ENCODE measurements around the gene SUCLG1.

The SUCLG1 gene

DNA sequence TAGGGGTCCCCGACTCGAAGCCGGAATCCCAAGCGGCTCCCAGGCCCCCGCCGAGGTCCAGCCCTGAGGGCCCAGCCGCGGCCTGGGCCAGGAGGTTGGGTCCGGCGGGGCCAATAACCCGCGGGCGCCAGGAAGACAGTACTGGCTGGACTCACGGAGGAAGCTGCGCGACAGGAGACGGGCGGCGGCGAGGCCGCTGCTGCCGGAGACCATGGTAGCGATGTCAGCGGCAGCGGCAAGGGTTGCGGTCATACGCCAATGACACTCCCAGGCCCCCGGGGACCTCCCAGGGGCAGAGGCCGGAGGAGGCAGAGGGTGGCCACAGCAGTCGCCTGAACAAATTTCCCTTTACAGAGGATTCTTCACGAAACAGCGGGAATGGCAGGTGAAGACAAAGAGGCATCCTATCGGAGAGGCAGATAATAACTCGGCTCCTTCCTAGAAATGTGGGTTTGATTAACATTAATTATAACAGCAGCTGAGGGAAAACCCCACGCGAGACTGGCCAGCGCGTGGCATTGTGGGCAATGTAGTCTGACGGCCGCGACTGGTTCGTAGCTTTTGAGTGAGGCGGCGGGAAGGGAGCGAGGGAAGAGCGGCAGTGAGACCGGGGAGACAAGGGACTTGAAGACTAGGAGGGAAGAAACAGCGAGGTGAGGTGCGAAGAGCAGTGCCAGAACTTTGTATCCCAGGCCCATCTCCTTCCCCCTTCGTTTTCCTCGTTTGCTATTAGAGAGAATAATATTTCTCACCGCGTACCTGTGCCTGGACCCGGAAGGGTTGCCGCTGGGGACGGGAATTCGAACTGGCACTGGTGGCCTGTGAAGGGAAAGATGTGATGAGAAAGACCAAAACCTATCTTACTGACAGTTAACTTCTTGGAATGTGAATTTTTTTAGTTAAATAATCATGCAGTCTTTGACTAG, at the start of gene SUCLG1:
Gene SUCLG1, minus strand, starts transcription at position 263 of the 926 bp plus-strand sequence. Its CDS starts 11 bp downstream, at position 252.
- Histone ChIP-seq H3K9ac (ENCODE audit: low read depth, low read length) (peak within 1 kb of the TSS; percentile 83), H3K4me3 (ENCODE audit: low read length) (peak within 1 kb of the TSS; percentile 89), H3K4me1 (ENCODE audit: insufficient read depth, low read length) (peaks cover 8% of the 10 kb centered on the region; the same call in 1 of the 2 replicates), H3K9me3 (ENCODE audit: insufficient read depth, low read depth, low read length) (no peaks in the 10 kb centered on the region), H3K27me3 (ENCODE audit: insufficient read depth, low read length) (no peaks in the 10 kb centered on the region), H3K36me3 (ENCODE audit: insufficient read depth, low read depth, low read length) (no peaks in the 10 kb centered on the region), H3K27ac (ENCODE audit: low read length) (peak within 1 kb of the TSS; percentile 34)

DNA sequence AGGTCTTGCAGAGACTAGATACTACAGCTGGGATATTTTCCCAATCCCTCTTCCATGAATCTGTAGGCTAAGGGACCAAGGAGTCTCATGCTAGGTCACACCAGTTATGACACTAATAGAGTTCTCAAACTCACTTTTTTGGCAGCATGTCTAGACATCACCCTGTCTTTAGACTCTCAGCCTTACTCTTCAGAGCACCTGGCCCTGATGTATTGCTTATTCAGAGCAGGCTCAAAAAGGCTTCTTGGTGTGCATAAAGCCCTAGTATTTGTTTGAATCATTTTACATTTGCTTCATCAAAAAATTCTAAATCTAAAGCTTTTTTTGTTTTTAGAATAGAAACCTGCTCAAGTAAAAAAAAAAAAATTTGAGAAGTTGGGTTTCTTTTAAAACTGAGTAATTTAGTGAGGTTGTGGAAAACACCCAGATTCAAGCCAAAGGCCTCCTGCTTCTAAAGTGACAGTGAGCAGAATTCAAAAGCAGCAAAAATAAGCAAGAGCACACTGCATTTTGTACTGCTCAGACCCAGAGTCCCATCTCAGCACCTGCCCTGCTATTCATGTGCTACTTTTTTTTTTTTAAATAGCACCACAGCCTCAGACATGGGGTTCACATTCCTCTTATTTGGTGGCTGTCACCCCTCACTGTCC, 39.2 kb upstream of the SUCLG1 start:
- no peaks in the 10 kb centered on the region for H3K27me3 ChIP-seq (ENCODE audit: insufficient read depth, low read length)
- H3K27ac ChIP-seq (ENCODE audit: low read length), result no peak overlapping the region
- H3K4me1 ChIP-seq (ENCODE audit: insufficient read depth, low read length), result no peaks in the 10 kb centered on the region
- no peaks in the 10 kb centered on the region for H3K9me3 ChIP-seq (ENCODE audit: insufficient read depth, low read depth, low read length)
- no peak overlapping the region for H3K9ac ChIP-seq (ENCODE audit: low read depth, low read length)
- H3K4me3 ChIP-seq (ENCODE audit: low read length), result no peak overlapping the region
- no peaks in the 10 kb centered on the region for H3K36me3 ChIP-seq (ENCODE audit: insufficient read depth, low read depth, low read length)

DNA sequence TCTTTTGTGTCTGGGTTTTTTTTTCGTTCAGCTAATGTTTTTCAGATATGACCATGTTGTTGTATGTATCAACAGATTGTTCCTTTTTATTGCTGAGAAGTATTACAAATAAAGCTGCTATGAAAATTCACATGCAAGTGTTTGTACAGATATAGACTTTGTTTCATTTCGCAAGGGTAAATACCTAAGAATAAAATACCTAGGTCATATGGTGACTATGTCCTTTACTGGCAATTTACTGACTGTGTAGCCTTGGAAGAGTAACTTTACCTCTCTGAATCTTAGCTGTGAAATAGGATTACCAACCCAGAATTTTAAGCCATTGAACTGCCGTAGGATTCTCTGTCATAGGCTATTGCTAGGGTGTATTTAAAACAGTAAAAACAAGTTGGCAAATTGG, 38.2 kb upstream of the SUCLG1 start:
- Histone ChIP-seq H3K9ac (ENCODE audit: low read depth, low read length) (no peak overlapping the region), H3K4me3 (ENCODE audit: low read length) (no peak overlapping the region), H3K4me1 (ENCODE audit: insufficient read depth, low read length) (no peaks in the 10 kb centered on the region), H3K36me3 (ENCODE audit: insufficient read depth, low read depth, low read length) (no peaks in the 10 kb centered on the region), H3K9me3 (ENCODE audit: insufficient read depth, low read depth, low read length) (no peaks in the 10 kb centered on the region), H3K27ac (ENCODE audit: low read length) (no peak overlapping the region), H3K27me3 (ENCODE audit: insufficient read depth, low read length) (no peaks in the 10 kb centered on the region)

DNA sequence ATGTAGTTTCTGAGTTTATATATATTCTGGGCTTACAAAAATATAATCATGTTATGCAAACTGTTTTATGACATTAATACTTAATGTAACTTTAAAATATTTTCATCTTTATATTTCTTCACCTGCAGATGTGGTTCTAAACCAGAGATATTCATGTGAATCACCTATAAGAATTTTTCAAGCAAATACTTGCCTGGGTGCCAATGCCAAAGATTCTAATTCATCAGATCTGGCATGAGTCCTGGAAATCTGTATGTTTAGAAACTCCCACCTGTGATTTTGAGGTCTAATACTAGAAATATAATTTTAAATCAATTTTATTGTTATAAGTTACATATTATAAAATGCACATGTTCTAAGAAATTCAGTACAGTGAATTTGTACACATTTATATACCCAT, 37.3 kb upstream of the SUCLG1 start:
- Histone ChIP-seq H3K9me3 (ENCODE audit: insufficient read depth, low read depth, low read length) (no peaks in the 10 kb centered on the region), H3K4me1 (ENCODE audit: insufficient read depth, low read length) (no peaks in the 10 kb centered on the region), H3K4me3 (ENCODE audit: low read length) (no peak overlapping the region), H3K36me3 (ENCODE audit: insufficient read depth, low read depth, low read length) (no peaks in the 10 kb centered on the region), H3K9ac (ENCODE audit: low read depth, low read length) (no peak overlapping the region), H3K27me3 (ENCODE audit: insufficient read depth, low read length) (no peaks in the 10 kb centered on the region), H3K27ac (ENCODE audit: low read length) (no peak overlapping the region)

DNA sequence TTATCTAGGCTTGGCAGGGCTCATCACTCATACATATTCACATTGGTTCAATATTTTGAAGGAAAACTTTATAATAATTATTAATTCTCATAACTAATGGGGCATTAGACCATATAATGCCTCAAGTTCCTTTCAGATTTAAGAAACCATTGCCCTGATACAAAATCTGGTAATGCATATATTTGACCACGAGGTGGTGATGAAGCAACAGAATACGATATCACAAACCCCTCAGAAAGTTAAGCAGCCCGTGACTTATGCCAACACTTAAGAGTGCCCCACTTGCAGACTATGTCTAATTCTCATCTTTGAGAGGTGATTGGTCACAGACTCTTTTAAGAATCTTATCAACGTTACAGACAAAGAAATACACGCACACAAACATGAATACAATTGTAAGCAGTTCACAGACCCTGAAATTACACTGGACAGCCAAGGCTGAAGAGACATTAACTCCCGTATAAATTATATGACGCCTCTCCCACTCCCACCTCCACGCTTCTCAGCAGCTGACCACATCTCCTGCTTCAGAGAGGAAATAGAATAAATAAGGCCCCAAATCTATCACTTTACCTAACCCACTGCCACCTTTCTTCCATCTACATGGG, 36.6 kb upstream of the SUCLG1 start:
- Histone ChIP-seq H3K4me1 (ENCODE audit: insufficient read depth, low read length) (no peaks in the 10 kb centered on the region), H3K9ac (ENCODE audit: low read depth, low read length) (no peak overlapping the region), H3K27ac (ENCODE audit: low read length) (no peak overlapping the region), H3K4me3 (ENCODE audit: low read length) (no peak overlapping the region), H3K36me3 (ENCODE audit: insufficient read depth, low read depth, low read length) (no peaks in the 10 kb centered on the region), H3K9me3 (ENCODE audit: insufficient read depth, low read depth, low read length) (no peaks in the 10 kb centered on the region), H3K27me3 (ENCODE audit: insufficient read depth, low read length) (no peaks in the 10 kb centered on the region)

DNA sequence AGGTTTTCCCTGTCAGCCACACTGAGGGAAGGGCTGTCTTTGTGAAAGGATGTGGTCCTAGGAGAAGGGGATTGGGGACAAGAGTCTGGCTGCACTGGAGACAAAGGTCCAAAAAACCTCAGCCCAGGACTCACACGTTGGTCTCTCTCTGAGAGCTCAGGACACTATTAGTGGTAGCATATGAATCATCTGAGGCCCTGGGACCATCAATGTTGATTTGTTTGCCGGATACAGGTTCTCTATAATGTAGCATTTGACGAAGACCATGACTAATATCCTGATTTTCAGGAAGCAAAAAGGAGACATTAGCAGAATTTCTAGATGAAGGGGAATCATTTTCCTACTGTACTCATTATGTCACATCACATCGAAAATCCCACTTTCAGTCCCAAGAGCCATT, 35.0 kb upstream of the SUCLG1 start:
- no peak overlapping the region for H3K4me3 ChIP-seq (ENCODE audit: low read length)
- no peak overlapping the region for H3K27ac ChIP-seq (ENCODE audit: low read length)

DNA sequence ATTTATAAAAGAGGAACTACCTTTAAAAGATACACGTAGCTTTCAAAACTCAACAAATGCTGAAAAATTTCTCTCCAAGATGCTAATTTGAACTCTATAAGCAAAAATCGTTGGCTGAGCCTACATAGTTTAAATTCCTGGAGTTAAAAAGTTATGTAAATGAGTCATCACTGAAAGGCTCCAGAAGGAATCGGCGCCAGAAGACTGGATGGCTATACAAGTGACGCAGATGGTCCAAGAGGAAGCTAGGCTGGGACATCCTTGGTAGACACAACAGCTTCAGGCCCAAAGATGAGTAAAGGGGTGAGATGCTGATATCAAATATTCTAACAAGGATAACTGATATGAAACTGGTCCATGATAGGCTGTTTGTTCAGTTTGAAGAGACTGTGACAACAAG, 34.4 kb upstream of the SUCLG1 start:
- H3K36me3 ChIP-seq (ENCODE audit: insufficient read depth, low read depth, low read length), result no peaks in the 10 kb centered on the region
- H3K9me3 ChIP-seq (ENCODE audit: insufficient read depth, low read depth, low read length), result no peaks in the 10 kb centered on the region
- no peak overlapping the region for H3K9ac ChIP-seq (ENCODE audit: low read depth, low read length)
- H3K4me3 ChIP-seq (ENCODE audit: low read length), result no peak overlapping the region
- H3K27ac ChIP-seq (ENCODE audit: low read length), result no peak overlapping the region
- H3K4me1 ChIP-seq (ENCODE audit: insufficient read depth, low read length), result no peaks in the 10 kb centered on the region
- H3K27me3 ChIP-seq (ENCODE audit: insufficient read depth, low read length), result no peaks in the 10 kb centered on the region

More for the DNA sequence above, 35.0 kb upstream of the SUCLG1 start:
- Histone ChIP-seq H3K9me3 (ENCODE audit: insufficient read depth, low read depth, low read length) (no peaks in the 10 kb centered on the region), H3K36me3 (ENCODE audit: insufficient read depth, low read depth, low read length) (no peaks in the 10 kb centered on the region), H3K4me1 (ENCODE audit: insufficient read depth, low read length) (no peaks in the 10 kb centered on the region), H3K9ac (ENCODE audit: low read depth, low read length) (no peak overlapping the region), H3K27me3 (ENCODE audit: insufficient read depth, low read length) (no peaks in the 10 kb centered on the region)

DNA sequence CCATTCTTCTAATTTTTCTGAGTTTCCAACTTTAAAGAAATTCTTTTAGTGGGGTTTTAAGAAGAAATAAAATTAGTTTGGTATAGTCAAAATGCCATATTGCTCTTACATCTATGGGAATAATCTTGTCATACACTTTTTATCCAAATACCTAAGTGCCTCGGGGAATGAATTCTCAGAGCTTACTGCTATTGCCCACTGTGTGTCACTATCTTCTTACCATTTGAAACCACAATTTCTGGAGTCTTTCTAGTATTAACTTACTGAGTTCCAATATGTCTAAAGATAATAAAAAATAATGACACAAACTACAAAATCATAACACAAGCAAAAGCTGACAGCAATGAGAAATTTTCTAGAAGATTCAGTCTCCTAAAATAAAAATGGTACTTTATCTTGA, 33.5 kb upstream of the SUCLG1 start:
- no peaks in the 10 kb centered on the region for H3K4me1 ChIP-seq (ENCODE audit: insufficient read depth, low read length)
- no peak overlapping the region for H3K4me3 ChIP-seq (ENCODE audit: low read length)
- H3K9me3 ChIP-seq (ENCODE audit: insufficient read depth, low read depth, low read length), result no peaks in the 10 kb centered on the region
- no peak overlapping the region for H3K9ac ChIP-seq (ENCODE audit: low read depth, low read length)
- H3K27ac ChIP-seq (ENCODE audit: low read length), result no peak overlapping the region
- no peaks in the 10 kb centered on the region for H3K36me3 ChIP-seq (ENCODE audit: insufficient read depth, low read depth, low read length)
- H3K27me3 ChIP-seq (ENCODE audit: insufficient read depth, low read length), result no peaks in the 10 kb centered on the region

DNA sequence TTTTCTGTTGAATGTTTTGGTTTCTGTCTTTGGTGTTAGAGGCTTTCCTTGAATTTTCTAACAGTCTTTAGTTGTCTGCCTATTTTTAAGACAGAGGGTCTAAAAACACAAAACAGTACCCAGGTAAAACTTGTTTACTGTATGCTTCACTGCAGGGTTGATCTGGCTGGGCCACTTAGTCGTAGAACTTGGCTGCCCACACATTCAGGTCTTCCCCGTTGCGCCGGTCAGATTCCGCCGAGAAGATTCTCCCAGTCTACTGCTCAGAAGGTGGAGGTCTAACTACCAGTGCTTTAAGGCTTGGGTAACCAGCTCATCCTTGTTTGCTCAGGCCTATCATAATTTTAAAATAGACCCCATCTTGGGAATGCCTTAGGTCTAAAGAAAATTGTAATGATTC, 32.7 kb upstream of the SUCLG1 start:
- H3K36me3 ChIP-seq (ENCODE audit: insufficient read depth, low read depth, low read length), result no peaks in the 10 kb centered on the region
- no peak overlapping the region for H3K4me3 ChIP-seq (ENCODE audit: low read length)
- no peak overlapping the region for H3K9ac ChIP-seq (ENCODE audit: low read depth, low read length)
- no peaks in the 10 kb centered on the region for H3K9me3 ChIP-seq (ENCODE audit: insufficient read depth, low read depth, low read length)
- no peaks in the 10 kb centered on the region; the same call in 1 of the 2 replicates for H3K4me1 ChIP-seq (ENCODE audit: insufficient read depth, low read length)
- H3K27me3 ChIP-seq (ENCODE audit: insufficient read depth, low read length), result no peaks in the 10 kb centered on the region
- H3K27ac ChIP-seq (ENCODE audit: low read length), result no peak overlapping the region

DNA sequence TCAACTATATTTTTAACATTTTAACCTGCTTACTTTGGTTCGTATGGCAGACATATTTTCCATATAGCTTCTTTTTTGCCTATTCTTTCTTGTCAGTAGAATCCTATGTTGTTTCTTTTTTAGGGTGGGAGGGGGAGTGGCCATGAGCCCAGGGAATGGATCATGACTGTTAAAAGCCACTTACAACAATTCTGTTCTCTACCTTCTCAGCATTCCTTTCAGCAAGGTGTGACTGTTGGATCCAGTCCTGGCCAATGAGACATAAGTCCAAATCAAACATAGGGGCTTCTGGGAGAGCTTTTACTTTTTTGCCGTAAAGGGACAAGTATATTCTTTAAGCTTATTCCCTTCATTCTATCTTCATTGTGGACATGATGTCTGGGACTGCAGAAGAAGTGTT, 32.2 kb upstream of the SUCLG1 start:
- no peak overlapping the region for H3K9ac ChIP-seq (ENCODE audit: low read depth, low read length)
- H3K27ac ChIP-seq (ENCODE audit: low read length), result no peak overlapping the region
- H3K4me3 ChIP-seq (ENCODE audit: low read length), result no peak overlapping the region
- H3K27me3 ChIP-seq (ENCODE audit: insufficient read depth, low read length), result no peaks in the 10 kb centered on the region
- no peaks in the 10 kb centered on the region; the same call in 1 of the 2 replicates for H3K4me1 ChIP-seq (ENCODE audit: insufficient read depth, low read length)
- H3K36me3 ChIP-seq (ENCODE audit: insufficient read depth, low read depth, low read length), result no peaks in the 10 kb centered on the region
- H3K9me3 ChIP-seq (ENCODE audit: insufficient read depth, low read depth, low read length), result no peaks in the 10 kb centered on the region

DNA sequence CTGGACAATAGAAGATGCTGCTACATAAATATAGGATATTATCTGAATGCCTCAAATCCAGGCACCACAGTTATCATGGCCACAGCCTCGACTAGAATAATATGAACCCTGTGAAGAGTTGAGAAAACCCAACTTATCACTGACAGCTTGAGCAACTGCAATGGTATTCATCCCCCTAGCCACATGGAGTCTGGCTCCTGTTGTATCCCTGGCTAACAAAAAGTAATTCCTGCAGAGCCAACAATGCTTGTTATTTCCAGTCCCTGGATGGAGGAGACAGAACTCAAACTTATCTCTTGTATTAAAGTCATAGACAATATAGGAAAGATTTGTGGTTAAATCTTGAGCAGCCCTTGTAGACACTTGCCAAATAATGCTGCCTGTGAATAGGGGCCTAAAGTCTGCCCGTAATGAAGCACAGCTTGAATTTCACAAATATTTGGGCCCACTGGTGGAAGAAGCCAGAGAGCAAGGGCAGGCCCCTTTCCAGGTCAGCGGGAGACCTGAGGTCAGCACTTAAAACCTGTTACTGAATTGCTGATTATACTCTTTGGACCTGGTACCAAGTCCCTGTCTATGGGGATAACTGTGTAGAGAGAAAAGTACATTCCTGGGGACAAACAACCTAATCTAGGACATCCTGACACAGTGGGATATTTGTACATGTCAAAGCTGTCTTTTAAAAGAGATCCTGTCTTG, 28.4 kb upstream of the SUCLG1 start:
- H3K4me3 ChIP-seq (ENCODE audit: low read length), result no peak overlapping the region
- no peaks in the 10 kb centered on the region; the same call in 1 of the 2 replicates for H3K4me1 ChIP-seq (ENCODE audit: insufficient read depth, low read length)
- no peak overlapping the region for H3K9ac ChIP-seq (ENCODE audit: low read depth, low read length)
- no peaks in the 10 kb centered on the region for H3K27me3 ChIP-seq (ENCODE audit: insufficient read depth, low read length)
- no peaks in the 10 kb centered on the region for H3K9me3 ChIP-seq (ENCODE audit: insufficient read depth, low read depth, low read length)
- H3K36me3 ChIP-seq (ENCODE audit: insufficient read depth, low read depth, low read length), result no peaks in the 10 kb centered on the region
- no peak overlapping the region for H3K27ac ChIP-seq (ENCODE audit: low read length)
